Gastrocnemius medialis (tissue), 4 donors: ENCODE measurements around the gene CD72.
"Not testable (repeated sequence)": the region's sequence is repeated elsewhere in the genome, so short reads cannot be mapped to it uniquely, and the experiment has no call there.

Source experiments
- CTCF ChIP-seq, 5 experiments: fragments of 450-650 bp in 3 of 5; fragments of 200-600 bp in 2 of 5; sonication (generic) in 2 of 5; IDR thresholded peaks in 4 of 5; conservative IDR thresholded peaks in 1 of 5; 1 replicate in 4 of 5; 2 replicates in 1 of 5; pipeline ENCODE4 v1.5.1; 2016 to 2019; ENCODE audit warnings: antibody characterized with exemption in 5 of 5, mild to moderate bottlenecking in 3 of 5, moderate library complexity in 3 of 5
- POLR2A ChIP-seq, 2 donors: fragments of 450-650 bp; IDR thresholded peaks; one replicate each; pipeline ENCODE4 v1.6.1; 2017; ENCODE audit warnings: antibody characterized with exemption in 2 of 2, mild to moderate bottlenecking in 2 of 2, moderate library complexity in 2 of 2

GRCh38 chr9:35588506-35588905 is 29.7 kb downstream of the CD72 start:
- TF ChIP-seq CTCF (IDR thresholded peaks at IDR 0.05 in 4 of 5, conservative IDR thresholded peaks at IDR 0.05 in 1 of 5); POLR2A (IDR thresholded peaks at IDR 0.05): not testable (repeated sequence)
